Prostate gland (tissue), 2 donors: Measurements from ENCODE around the gene SFXN3. TPM values are rescaled to one million over a fixed set of nuclear protein-coding genes. Genes with fewer than 3 reads are reported as not detected.

ENCODE experiments used
- DNase-seq: peaks from one replicate; pipeline ENCODE4 v3.0.0-alpha.2; 2019; ENCODE audit warnings: low spot score
- H3K27ac ChIP-seq, 2 donors: fragments of 200-600 bp; sonication (generic); 2 replicates each; pipeline ENCODE4 v1.5.1; 2017 to 2019
- H3K27me3 ChIP-seq: fragments of 200-600 bp; sonication (generic); replicated peaks from 2 replicates; pipeline ENCODE4 v1.5.1; 2019; ENCODE audit not compliant: insufficient read depth
- H3K36me3 ChIP-seq, 2 donors: fragments of 200-600 bp; sonication (generic); 1 replicate in 1 of 2; 2 replicates in 1 of 2; pipeline versions ENCODE4 v1.5.1 to v1.8.1; 2017 to 2019
- H3K4me1 ChIP-seq: fragments of 200-600 bp; sonication (generic); replicated peaks from 2 replicates; pipeline ENCODE4 v1.5.1; 2019
- H3K4me3 ChIP-seq, 2 donors: fragments of 200-600 bp; sonication (generic); 2 replicates each; pipeline ENCODE4 v1.5.1; 2017 to 2019
- H3K9me3 ChIP-seq: fragments of 200-600 bp; sonication (generic); 2 replicates; pipeline ENCODE4 v1.5.1; 2017
- POLR2A ChIP-seq: fragments of 450-650 bp; IDR thresholded peaks from one replicate; pipeline ENCODE4 v1.6.1; 2016; ENCODE audit warnings: antibody characterized with exemption, mild to moderate bottlenecking
- POLR2AphosphoS5 ChIP-seq: sonication (generic); formaldehyde crosslinking; IDR thresholded peaks from one replicate; pipeline ENCODE4 v1.6.1; 2017; ENCODE audit warnings: antibody characterized with exemption
- WGBS: methylation state at CpG from one replicate; pipeline ENCODE4 v1.1.5; 2018; 5-methylcytosine and 5-hydroxymethylcytosine counted together
- intact Hi-C: fragments of 100-400 bp; cut with DNase I; formaldehyde crosslinking; loops from one replicate; pipeline ENCODE4 v1.14.2; 2022
- total RNA-seq, 2 donors: library from RNA; depleted of rRNA; stranded (reverse); fragments of >200 nt; gene quantifications; one replicate each; pipeline ENCODE4 v1.1.0, GENCODE V29; 2016
- TF ChIP-seq, protein P1 (sequence below), 4 experiments: fragments of 200-600 bp in 2 of 4; fragments of 450-650 bp in 2 of 4; sonication (generic) in 2 of 4; IDR thresholded peaks; 1 replicate in 3 of 4; 2 replicates in 1 of 4; pipeline ENCODE4 v1.5.1; 2016 to 2019; ENCODE audit warnings: antibody characterized with exemption in 4 of 4, mild to moderate bottlenecking in 2 of 4, moderate library complexity in 2 of 4

The SFXN3 gene
- total RNA-seq, 2 donors from 2014 or later: 20.7 to 65.4 TPM

DNA sequence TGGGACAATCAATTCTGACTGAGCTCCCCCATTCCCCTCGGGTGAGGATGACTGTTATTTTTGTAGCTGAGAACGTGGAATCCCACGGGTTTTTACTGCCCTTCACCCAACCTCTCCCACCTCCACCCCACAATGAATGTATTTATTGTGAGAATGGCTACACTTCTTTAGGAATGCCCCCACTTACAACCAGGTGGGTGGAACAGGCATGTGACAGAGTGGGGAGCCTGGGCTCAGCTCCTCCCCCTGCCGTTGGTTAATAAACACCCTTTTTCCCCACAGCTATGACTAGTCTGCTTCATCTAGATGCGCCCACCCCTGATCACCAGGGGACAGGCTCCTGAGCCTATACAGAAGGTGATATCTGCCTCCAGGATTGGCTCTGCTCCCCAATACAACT, 45.7 kb upstream of the SFXN3 start:
- intact Hi-C loops: no loop called here
- Histone ChIP-seq H3K4me3 (no peak overlapping the region), H3K27me3 (no peaks in the 10 kb centered on the region), H3K4me1 (peaks cover 7% of the 10 kb centered on the region), H3K9me3 (no peaks in the 10 kb centered on the region), H3K27ac (no peak overlapping the region), H3K36me3 (peaks cover under 1 to 8% of the 10 kb centered on the region in 2 donors)
- WGBS: 46% methylated on average over 5 of the region's 5 CpGs
- TF ChIP-seq POLR2AphosphoS5 (no peak), POLR2A (no peak)
- TF ChIP-seq, protein P1, sequence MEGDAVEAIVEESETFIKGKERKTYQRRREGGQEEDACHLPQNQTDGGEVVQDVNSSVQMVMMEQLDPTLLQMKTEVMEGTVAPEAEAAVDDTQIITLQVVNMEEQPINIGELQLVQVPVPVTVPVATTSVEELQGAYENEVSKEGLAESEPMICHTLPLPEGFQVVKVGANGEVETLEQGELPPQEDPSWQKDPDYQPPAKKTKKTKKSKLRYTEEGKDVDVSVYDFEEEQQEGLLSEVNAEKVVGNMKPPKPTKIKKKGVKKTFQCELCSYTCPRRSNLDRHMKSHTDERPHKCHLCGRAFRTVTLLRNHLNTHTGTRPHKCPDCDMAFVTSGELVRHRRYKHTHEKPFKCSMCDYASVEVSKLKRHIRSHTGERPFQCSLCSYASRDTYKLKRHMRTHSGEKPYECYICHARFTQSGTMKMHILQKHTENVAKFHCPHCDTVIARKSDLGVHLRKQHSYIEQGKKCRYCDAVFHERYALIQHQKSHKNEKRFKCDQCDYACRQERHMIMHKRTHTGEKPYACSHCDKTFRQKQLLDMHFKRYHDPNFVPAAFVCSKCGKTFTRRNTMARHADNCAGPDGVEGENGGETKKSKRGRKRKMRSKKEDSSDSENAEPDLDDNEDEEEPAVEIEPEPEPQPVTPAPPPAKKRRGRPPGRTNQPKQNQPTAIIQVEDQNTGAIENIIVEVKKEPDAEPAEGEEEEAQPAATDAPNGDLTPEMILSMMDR (IDR thresholded peaks at IDR 0.05): no peak
- DNase-seq: no peak

DNA sequence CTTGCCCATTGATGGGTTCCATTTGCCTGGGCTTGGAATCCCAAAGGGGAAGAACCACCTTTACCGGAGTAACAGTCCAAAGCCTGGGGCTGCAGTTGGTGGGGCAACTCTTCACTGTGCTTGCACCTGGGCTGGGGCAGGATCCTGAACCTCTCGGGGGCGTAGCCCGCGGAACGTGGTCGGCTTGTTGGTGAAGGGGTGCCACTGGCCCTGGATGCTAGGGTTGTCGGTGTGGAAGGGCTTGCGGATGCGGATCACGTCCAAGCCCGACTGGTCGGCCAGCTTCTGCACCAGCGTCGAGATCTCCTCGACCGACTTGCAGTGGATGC, 44.4 kb upstream of the SFXN3 start:
- Histone ChIP-seq H3K27me3 (no peaks in the 10 kb centered on the region), H3K27ac (peak overlapping the region; percentile 77 to 83), H3K9me3 (no peaks in the 10 kb centered on the region), H3K4me3 (peak overlapping the region; percentile 70 to 72), H3K36me3 (peaks cover under 1 to 9% of the 10 kb centered on the region in 2 donors), H3K4me1 (peaks cover 7% of the 10 kb centered on the region)
- DNase-seq: no peak
- WGBS: 7% methylated on average over 6 of the region's 17 CpGs
- TF ChIP-seq POLR2AphosphoS5 (no peak), POLR2A (no peak)
- TF ChIP-seq, protein P1 (IDR thresholded peaks at IDR 0.05): no peak
- intact Hi-C loops: no loop called here

DNA sequence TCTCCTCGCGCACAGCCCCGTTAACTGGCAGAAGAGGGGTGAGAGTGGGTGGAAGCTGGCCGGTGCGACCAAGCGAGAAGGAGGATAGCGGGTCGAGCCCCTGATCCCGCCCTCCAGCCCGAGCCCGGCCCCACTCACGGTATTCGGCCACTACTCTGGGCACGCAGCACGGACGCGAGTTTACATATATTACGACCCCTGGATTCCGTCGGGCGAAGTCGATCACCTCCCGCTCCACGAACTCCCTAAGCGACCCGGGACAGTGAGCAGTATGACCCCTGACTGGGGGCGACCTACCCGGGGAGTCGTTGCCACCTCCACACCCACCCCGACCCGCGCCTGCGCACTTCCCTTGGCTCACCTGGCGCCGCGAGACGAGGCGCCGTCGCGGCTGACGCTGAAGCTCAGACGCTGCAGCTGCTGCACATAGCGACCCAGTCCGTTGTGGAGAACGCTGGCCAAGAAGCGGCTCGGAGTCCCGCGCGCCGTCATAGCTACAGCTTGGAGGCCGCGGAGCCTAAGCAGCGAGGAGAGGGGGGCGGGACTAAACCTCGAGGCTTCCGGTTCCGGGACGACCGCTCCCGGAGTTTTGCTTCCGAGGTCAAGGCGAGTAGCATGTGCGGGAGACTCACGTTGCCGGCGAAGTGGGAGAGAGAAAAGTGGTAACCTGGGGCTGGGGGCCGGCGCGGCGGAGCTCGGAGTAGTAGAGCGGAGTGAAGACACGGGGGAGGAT, 43.9 kb upstream of the SFXN3 start, which contains the start of the genes MRPL43 and TWNK:
TSS of gene MRPL43 (minus strand) at position 546 of the 733 bp plus-strand sequence. CDS start at position 492, 54 bp downstream.
TSS of gene TWNK (plus strand) at position 592 of the 733 bp plus-strand sequence. CDS start 668 bp downstream, outside the sequence.
- H3K4me1 ChIP-seq: peaks cover 7% of the 10 kb centered on the region
- peak; percentile 92 for TF ChIP-seq POLR2AphosphoS5
- TF ChIP-seq, protein P1 (IDR thresholded peaks at IDR 0.05): no peak
- TF ChIP-seq POLR2A: peak; percentile 49
- peaks cover 0 to 9% of the 10 kb centered on the region in 2 donors for H3K36me3 ChIP-seq
- WGBS: under 1% methylated on average over 62 of the region's 75 CpGs
- intact Hi-C loops: no loop called here
- peak within 1 kb of the TSS; percentile 77 to 83 for H3K27ac ChIP-seq
- H3K4me3 ChIP-seq: peak within 1 kb of the TSS; percentile 70 to 72
- no peaks in the 10 kb centered on the region for H3K27me3 ChIP-seq
- no peaks in the 10 kb centered on the region for H3K9me3 ChIP-seq
- peak; percentile 77 for DNase-seq

DNA sequence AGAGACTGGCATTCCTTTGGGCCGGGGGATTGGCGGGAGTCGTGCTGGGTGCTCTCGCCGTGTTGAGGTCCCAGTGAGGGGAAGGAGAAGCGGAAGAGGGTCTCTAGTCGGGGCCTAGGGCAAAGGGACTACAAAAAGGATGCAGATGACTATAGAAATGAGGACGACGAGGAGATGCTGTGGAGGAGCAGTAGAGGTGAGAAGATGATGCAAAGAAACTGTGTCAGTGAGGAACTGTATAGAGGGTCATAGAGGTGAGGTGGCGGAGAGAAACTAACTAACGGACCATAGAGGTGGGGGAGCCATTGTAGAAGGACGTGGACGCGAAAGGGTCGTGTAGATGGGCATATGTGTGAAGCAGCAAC, 43.4 kb upstream of the SFXN3 start:
- peak overlapping the region; percentile 77 to 83 for H3K27ac ChIP-seq
- no peak for DNase-seq
- no peaks in the 10 kb centered on the region for H3K9me3 ChIP-seq
- H3K4me3 ChIP-seq: peak overlapping the region; percentile 70 to 72
- no peak for TF ChIP-seq POLR2A
- TF ChIP-seq POLR2AphosphoS5: no peak
- TF ChIP-seq, protein P1 (IDR thresholded peaks at IDR 0.05): no peak
- no peaks in the 10 kb centered on the region for H3K27me3 ChIP-seq
- 2% methylated on average over 15 of the region's 15 CpGs for WGBS
- intact Hi-C loops: no loop called here
- H3K4me1 ChIP-seq: peaks cover 7% of the 10 kb centered on the region
- peaks cover 0 to 9% of the 10 kb centered on the region in 2 donors for H3K36me3 ChIP-seq

DNA sequence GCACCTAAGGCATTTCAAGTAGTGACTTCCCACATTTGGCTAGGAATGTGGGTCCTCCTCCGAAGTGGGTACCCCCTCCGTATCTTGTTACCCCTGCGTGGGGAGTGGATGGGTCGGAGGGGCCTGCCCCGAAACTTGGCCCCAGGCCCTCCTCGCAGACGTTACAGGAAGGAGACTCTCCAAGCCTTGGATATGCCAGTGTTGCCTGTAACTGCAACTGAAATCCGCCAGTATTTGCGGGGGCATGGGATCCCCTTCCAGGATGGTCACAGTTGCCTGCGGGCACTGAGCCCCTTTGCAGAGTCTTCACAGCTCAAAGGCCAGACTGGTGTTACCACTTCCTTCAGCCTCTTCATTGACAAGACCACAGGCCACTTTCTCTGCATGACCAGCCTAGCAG, 42.9 kb upstream of the SFXN3 start:
- no peaks in the 10 kb centered on the region for H3K9me3 ChIP-seq
- H3K4me1 ChIP-seq: peaks cover 7% of the 10 kb centered on the region
- peaks cover 0 to 9% of the 10 kb centered on the region in 2 donors for H3K36me3 ChIP-seq
- no peak overlapping the region for H3K27ac ChIP-seq
- TF ChIP-seq POLR2A (no peak), POLR2AphosphoS5 (no peak)
- TF ChIP-seq, protein P1 (IDR thresholded peaks at IDR 0.05): no peak
- no peak for DNase-seq
- H3K4me3 ChIP-seq: peak overlapping the region; percentile 70 to 72
- no peaks in the 10 kb centered on the region for H3K27me3 ChIP-seq
- 60% methylated on average over 9 of the region's 10 CpGs for WGBS
- intact Hi-C loops: no loop called here
